Measurements from ENCODE around the gene CTAGE15.
"Not testable (repeated sequence)": the region's sequence is repeated elsewhere in the genome, so short reads cannot be mapped to it uniquely, and the experiment has no call there.

The CTAGE15 gene

GRCh38 chr7:143571501-143571900 lies at the start of gene CTAGE15:
TSS of gene CTAGE15 (plus strand) at chr7:143571801. CDS start at chr7:143571818, 17 bp downstream.
- DNase-seq (ENCODE audit: low spot score): not testable (repeated sequence)

GRCh38 chr7:143522309-143522916 lies 49.2 kb upstream of the CTAGE15 start:
- DNase-seq (ENCODE audit: low spot score): not testable (repeated sequence)

- DNase-seq (ENCODE audit: low spot score): not testable (repeated sequence)
Measured at GRCh38 chr7:143531169-143531926, 40.3 kb upstream of the CTAGE15 start.

GRCh38 chr7:143531932-143532331 lies 39.7 kb upstream of the CTAGE15 start:
- not testable (repeated sequence) for DNase-seq (ENCODE audit: low spot score)

- DNase-seq (ENCODE audit: low spot score): not testable (repeated sequence)
Measured at GRCh38 chr7:143533213-143533839, 38.3 kb upstream of the CTAGE15 start.

GRCh38 chr7:143536443-143536842 lies 35.2 kb upstream of the CTAGE15 start:
- not testable (repeated sequence) for DNase-seq (ENCODE audit: low spot score)

- DNase-seq (ENCODE audit: low spot score): not testable (repeated sequence)
Measured at GRCh38 chr7:143543288-143544038, 28.1 kb upstream of the CTAGE15 start.

- DNase-seq (ENCODE audit: low spot score): not testable (repeated sequence)
Measured at GRCh38 chr7:143555968-143556367, 15.6 kb upstream of the CTAGE15 start.

- DNase-seq (ENCODE audit: low spot score): not testable (repeated sequence)
Measured at GRCh38 chr7:143563306-143563705, 8.3 kb upstream of the CTAGE15 start.

GRCh38 chr7:143566001-143566400 lies 5.6 kb upstream of the CTAGE15 start:
- DNase-seq (ENCODE audit: low spot score): not testable (repeated sequence)

GRCh38 chr7:143588183-143588582 lies 16.6 kb downstream of the CTAGE15 start:
- DNase-seq (ENCODE audit: low spot score): not testable (repeated sequence)

- DNase-seq (ENCODE audit: low spot score): not testable (repeated sequence)
Measured at GRCh38 chr7:143589897-143590296, 18.3 kb downstream of the CTAGE15 start.

GRCh38 chr7:143598086-143598485 lies 26.5 kb downstream of the CTAGE15 start:
- not testable (repeated sequence) for DNase-seq (ENCODE audit: low spot score)

- not testable (repeated sequence) for DNase-seq (ENCODE audit: low spot score)
Measured at GRCh38 chr7:143603549-143603948, 31.9 kb downstream of the CTAGE15 start.

- not testable (repeated sequence) for DNase-seq (ENCODE audit: low spot score)
Measured at GRCh38 chr7:143606088-143606487, 34.5 kb downstream of the CTAGE15 start.

- DNase-seq (ENCODE audit: low spot score): not testable (repeated sequence)
Measured at GRCh38 chr7:143615545-143615944, 43.9 kb downstream of the CTAGE15 start.

GRCh38 chr7:143617204-143617603 lies 45.6 kb downstream of the CTAGE15 start:
- DNase-seq (ENCODE audit: low spot score): not testable (repeated sequence)

GRCh38 chr7:143620058-143620457 lies 48.5 kb downstream of the CTAGE15 start:
- not testable (repeated sequence) for DNase-seq (ENCODE audit: low spot score)

GRCh38 chr7:143620646-143621045 lies 49.0 kb downstream of the CTAGE15 start, which contains the start of gene TCAF2:
TSS of gene TCAF2 (plus strand) at chr7:143620974.
- DNase-seq (ENCODE audit: low spot score): not testable (repeated sequence)

- not testable (repeated sequence) for DNase-seq (ENCODE audit: low spot score)
Measured at GRCh38 chr7:143621175-143621574, 49.6 kb downstream of the CTAGE15 start.

GRCh38 chr7:143622130-143622529 lies 50.5 kb downstream of the CTAGE15 start:
- not testable (repeated sequence) for DNase-seq (ENCODE audit: low spot score)
